ENCODE data around the gene SNTB2. TPM values are rescaled to one million over a fixed set of nuclear protein-coding genes. Genes with fewer than 3 reads are reported as not detected.
A peak's percentile ranks its signal among the peaks of the same experiment; 100 is the strongest.

Gene SNTB2
- total and polyA plus RNA-seq, 9 of the 15 experiments (the other 6 are each of a cell fraction or from before 2014, with no cell fraction given): 1.2 to 13.7 (median 5.7) TPM

GRCh38 chr16:69171325-69172084 is 15.5 kb upstream of the SNTB2 start (continued):
- TF ChIP-seq CHD2 (IDR thresholded peaks at IDR 0.05; ENCODE audit: low read depth, low read length) (no peak), SRSF7 (optimal IDR thresholded peaks at IDR 0.05; ENCODE audit: low read depth, low read length) (no peak), ZBTB43 (CRISPR knock-in tag; IDR thresholded peaks at IDR 0.05) (no peak), FOXK2 (conservative IDR thresholded peaks at IDR 0.05 in 1 of 2, IDR thresholded peaks at IDR 0.05 in 1 of 2; ENCODE audit: low read depth in 2 of 2) (no peak), PHF8 (IDR thresholded peaks at IDR 0.05; ENCODE audit: borderline replicate concordance, low read length) (no peak), BACH1 (tag; IDR thresholded peaks at IDR 0.05) (0 out of 2 replicates have a peak, but pooled peaks have one; percentile 3), ATF3 (IDR thresholded peaks at IDR 0.05) (no peak), ATF3 (CRISPR knock-in tag; conservative IDR thresholded peaks at IDR 0.05) (no peak), ZNF217 (CRISPR knock-in tag; IDR thresholded peaks at IDR 0.05) (no peak), FOSL1 (tag; conservative IDR thresholded peaks at IDR 0.05) (no peak), ZNF551 (CRISPR knock-in tag; IDR thresholded peaks at IDR 0.05) (no peak), PRPF4 (IDR thresholded peaks at IDR 0.05; ENCODE audit: insufficient read depth, low read depth, low read length, poor library complexity, severe bottlenecking) (no peak), NR4A1 (CRISPR knock-in tag; IDR thresholded peaks at IDR 0.05) (no peak), NR4A1 (tag; IDR thresholded peaks at IDR 0.05) (no peak), MBD1 (CRISPR knock-in tag; IDR thresholded peaks at IDR 0.05) (no peak), JUN (IDR thresholded peaks at IDR 0.05; ENCODE audit: borderline replicate concordance, low read depth, low read length) (no peak), JUN (CRISPR knock-in tag; IDR thresholded peaks at IDR 0.05; ENCODE audit: borderline replicate concordance) (no peak), MED1 (CRISPR knock-in tag; IDR thresholded peaks at IDR 0.05; ENCODE audit: borderline replicate concordance) (no peak), SRF (CRISPR knock-in tag; IDR thresholded peaks at IDR 0.05) (0 out of 4 replicates have a peak, but pooled peaks of 1 of the 2 experiments have one; percentile 58), DLX4 (CRISPR knock-in tag; IDR thresholded peaks at IDR 0.05) (no peak), ZNF785 (CRISPR knock-in tag; IDR thresholded peaks at IDR 0.05) (no peak), ZNF57 (CRISPR knock-in tag; IDR thresholded peaks at IDR 0.05) (no peak), NELFE (IDR thresholded peaks at IDR 0.05; ENCODE audit: insufficient read depth, insufficient read length) (no peak), NFXL1 (CRISPR knock-in tag; IDR thresholded peaks at IDR 0.05) (0 out of 2 replicates have a peak, but pooled peaks have one; percentile 44), MXI1 (IDR thresholded peaks at IDR 0.05; ENCODE audit: low read depth, low read length) (no peak)

Data from K562 (cell line).